ENCODE data around the gene TBC1D22A. TPM values are rescaled to one million over a fixed set of nuclear protein-coding genes. Genes with fewer than 3 reads are reported as not detected.

The TBC1D22A gene
- total RNA-seq, 1 donor from 2014 or later = 34.1 TPM

GRCh38 chr22:47010211-47010610 lies 247.8 kb downstream of the TBC1D22A start:
- Histone ChIP-seq H3K36me3 (peaks cover 6% of the 10 kb centered on the region), H3K9me3 (no peaks in the 10 kb centered on the region), H3K4me3 (no peak overlapping the region), H3K27ac (no peak overlapping the region), H3K27me3 (ENCODE audit: low read depth) (no peaks in the 10 kb centered on the region), H3K4me1 (peaks cover 6% of the 10 kb centered on the region)
- intact Hi-C loops (cut with DNase I) = no loop called here
- ATAC-seq (no peak), DNase-seq (no peak)
- TF ChIP-seq CTCF (IDR thresholded peaks at IDR 0.05) = no peak

GRCh38 chr22:47011131-47011858 lies 248.8 kb downstream of the TBC1D22A start:
- H3K36me3 ChIP-seq = peaks cover 15% of the 10 kb centered on the region
- H3K4me3 ChIP-seq = no peak overlapping the region
- ATAC-seq (no peak), DNase-seq (no peak)
- intact Hi-C loops (cut with DNase I) = no loop called here
- no peak overlapping the region for H3K27ac ChIP-seq
- no peaks in the 10 kb centered on the region for H3K9me3 ChIP-seq
- no peaks in the 10 kb centered on the region for H3K27me3 ChIP-seq (ENCODE audit: low read depth)
- H3K4me1 ChIP-seq = peaks cover 6% of the 10 kb centered on the region
- no peak for TF ChIP-seq CTCF (IDR thresholded peaks at IDR 0.05)

GRCh38 chr22:47011859-47012258 lies 249.4 kb downstream of the TBC1D22A start:
- Histone ChIP-seq H3K27me3 (ENCODE audit: low read depth) (no peaks in the 10 kb centered on the region), H3K27ac (no peak overlapping the region), H3K9me3 (no peaks in the 10 kb centered on the region), H3K36me3 (peaks cover 20% of the 10 kb centered on the region), H3K4me1 (peaks cover 6% of the 10 kb centered on the region), H3K4me3 (no peak overlapping the region)
- no peak for TF ChIP-seq CTCF (IDR thresholded peaks at IDR 0.05)
- ATAC-seq (no peak), DNase-seq (no peak)
- intact Hi-C loops (cut with DNase I) = no loop called here

- H3K4me3 ChIP-seq = no peak overlapping the region
- TF ChIP-seq CTCF (IDR thresholded peaks at IDR 0.05) = no peak
- ATAC-seq (peak; percentile 58 to 63), DNase-seq (no peak)
- no peak overlapping the region for H3K27ac ChIP-seq
- H3K9me3 ChIP-seq = no peaks in the 10 kb centered on the region
- H3K4me1 ChIP-seq = peaks cover 6% of the 10 kb centered on the region
- no peaks in the 10 kb centered on the region for H3K27me3 ChIP-seq (ENCODE audit: low read depth)
- H3K36me3 ChIP-seq = peaks cover 20% of the 10 kb centered on the region
- intact Hi-C loops (cut with DNase I) = no loop called here
These were observed 250.3 kb downstream of the TBC1D22A start for GRCh38 chr22:47012589-47013370.

- no peak for TF ChIP-seq CTCF (IDR thresholded peaks at IDR 0.05)
- intact Hi-C loops (cut with DNase I) = no loop called here
- Histone ChIP-seq H3K9me3 (no peaks in the 10 kb centered on the region), H3K27ac (no peak overlapping the region), H3K36me3 (peaks cover 20% of the 10 kb centered on the region), H3K4me1 (peaks cover 6% of the 10 kb centered on the region), H3K27me3 (ENCODE audit: low read depth) (no peaks in the 10 kb centered on the region), H3K4me3 (no peak overlapping the region)
- ATAC-seq = no peak
- no peak for DNase-seq
These were observed 251.6 kb downstream of the TBC1D22A start for GRCh38 chr22:47013861-47014635.

Measured in lower lobe of right lung (tissue), 2 donors.